A549 (cell line): ENCODE data around the gene CYP27B1. TPM values are rescaled to one million over a fixed set of nuclear protein-coding genes. Genes with fewer than 3 reads are reported as not detected.

Source experiments
- CBX2 ChIP-seq: fragments of 200-600 bp; sonication (generic); IDR thresholded peaks from 2 replicates; pipeline ENCODE4 v1.6.1; 2016; ENCODE audit warnings: low read depth, mild to moderate bottlenecking, borderline replicate concordance
- CBX8 ChIP-seq: fragments of 200-600 bp; sonication (generic); IDR thresholded peaks from 2 replicates; pipeline ENCODE4 v1.6.1; 2016
- CEBPB ChIP-seq, 2 experiments: fragments of >200 bp in 1 of 2; sonication (Bioruptor Twin) in 1 of 2; formaldehyde crosslinking in 1 of 2; IDR thresholded peaks; 2 replicates each; pipeline ENCODE4 v1.6.1; 2012 to 2016
- CHD2 ChIP-seq: fragments of 150-350 bp; IDR thresholded peaks from 2 replicates; pipeline ENCODE4 v1.6.1; 2014; ENCODE audit warnings: low read length; ENCODE audit not compliant: partially characterized antibody
- EP300 ChIP-seq, 2 experiments: fragments of >200 bp; sonication (Bioruptor Twin); formaldehyde crosslinking; IDR thresholded peaks; 2 replicates in 1 of 2; 3 replicates in 1 of 2; pipeline ENCODE4 v1.6.1; 2016 to 2017
- FOSL2 ChIP-seq, 2 experiments: fragments of 450-650 bp in 1 of 2; fragments of >200 bp in 1 of 2; sonication (Bioruptor Twin) in 1 of 2; formaldehyde crosslinking; IDR thresholded peaks; 2 replicates each; pipeline versions ENCODE4 v1.5.0 to v1.6.1; 2016 to 2020; ENCODE audit warnings: mild to moderate bottlenecking in 1 of 2, moderate library complexity in 1 of 2
- FOXS1 ChIP-seq: fragments of 250-450 bp; sonication (Bioruptor Pico); IDR thresholded peaks from 2 replicates; pipeline ENCODE4 v1.5.0; 2020; ENCODE audit warnings: mild to moderate bottlenecking, moderate library complexity
- GATA3 ChIP-seq: IDR thresholded peaks from 2 replicates; pipeline ENCODE4 v1.6.1; 2012; ENCODE audit warnings: borderline replicate concordance
- HEYL ChIP-seq: fragments of 250-450 bp; sonication (Bioruptor Pico); IDR thresholded peaks from 2 replicates; pipeline ENCODE4 v1.8.0; 2021; ENCODE audit warnings: mild to moderate bottlenecking, moderate library complexity
- HOXA7 ChIP-seq: fragments of 250-450 bp; sonication (Bioruptor Pico); IDR thresholded peaks from 2 replicates; pipeline ENCODE4 v1.5.0; 2020; ENCODE audit warnings: mild to moderate bottlenecking, moderate library complexity
- HOXB13 ChIP-seq: fragments of 250-450 bp; sonication (Bioruptor Pico); IDR thresholded peaks from 2 replicates; pipeline ENCODE4 v1.5.0; 2020; ENCODE audit warnings: low read depth, mild to moderate bottlenecking, moderate library complexity
- JUN ChIP-seq, 2 experiments: fragments of >200 bp; sonication (Bioruptor Twin); formaldehyde crosslinking; IDR thresholded peaks; 2 replicates in 1 of 2; 3 replicates in 1 of 2; pipeline ENCODE4 v1.6.1; 2016 to 2017
- KDM1A ChIP-seq: fragments of 200-600 bp; sonication (generic); IDR thresholded peaks from 2 replicates; pipeline ENCODE4 v1.6.1; 2016; ENCODE audit warnings: low read depth, mild to moderate bottlenecking
- KDM5A ChIP-seq: fragments of 200-600 bp; sonication (generic); IDR thresholded peaks from 2 replicates; pipeline ENCODE4 v1.6.1; 2016; ENCODE audit warnings: antibody characterized with exemption, mild to moderate bottlenecking
- MAZ ChIP-seq: fragments of 150-350 bp; IDR thresholded peaks from 2 replicates; pipeline ENCODE4 v1.6.1; 2014; ENCODE audit warnings: antibody characterized with exemption, low read depth, low read length, borderline replicate concordance
- MYC ChIP-seq: IDR thresholded peaks from 2 replicates; pipeline ENCODE4 v1.6.1; 2012; ENCODE audit warnings: mild to moderate bottlenecking, inconsistent platforms, low read length, improper control_type of control experiment, borderline replicate concordance
- NFE2L2 ChIP-seq: fragments of 150-350 bp; conservative IDR thresholded peaks from 2 replicates; pipeline ENCODE4 v1.6.1; 2014; ENCODE audit warnings: low read length
- NR3C1 ChIP-seq: fragments of >200 bp; sonication (Bioruptor Twin); formaldehyde crosslinking; IDR thresholded peaks from 3 replicates; pipeline ENCODE4 v1.6.1; 2017
- POLR2A ChIP-seq: IDR thresholded peaks from 2 replicates; pipeline ENCODE4 v1.6.1; 2012; ENCODE audit warnings: mild to moderate bottlenecking, low read length
- POLR2AphosphoS2 ChIP-seq: conservative IDR thresholded peaks from 2 replicates; pipeline ENCODE4 v1.6.1; 2012; ENCODE audit warnings: low read length, improper control_type of control experiment, inconsistent platforms
- RAD21 ChIP-seq, 2 experiments: fragments of >200 bp in 1 of 2; sonication (Bioruptor Twin) in 1 of 2; formaldehyde crosslinking in 1 of 2; IDR thresholded peaks in 1 of 2; conservative IDR thresholded peaks in 1 of 2; 2 replicates in 1 of 2; 3 replicates in 1 of 2; pipeline ENCODE4 v1.6.1; 2012 to 2018; ENCODE audit warnings: inconsistent platforms in 1 of 2
- RARB ChIP-seq: fragments of 250-450 bp; sonication (Bioruptor Pico); IDR thresholded peaks from 2 replicates; pipeline ENCODE4 v1.8.0; 2021; ENCODE audit warnings: mild to moderate bottlenecking, moderate library complexity
- RFX5 ChIP-seq: fragments of 450-650 bp; IDR thresholded peaks from 2 replicates; pipeline ENCODE4 v1.7.1; 2014; ENCODE audit warnings: antibody characterized with exemption, mild to moderate bottlenecking, moderate library complexity
- RNF2 ChIP-seq: fragments of 200-600 bp; sonication (generic); IDR thresholded peaks from 2 replicates; pipeline ENCODE4 v1.6.1; 2016; ENCODE audit warnings: low read depth, mild to moderate bottlenecking, antibody characterized with exemption, moderate library complexity, borderline replicate concordance
- SMC3 ChIP-seq: fragments of >200 bp; sonication (Bioruptor Twin); formaldehyde crosslinking; IDR thresholded peaks from 3 replicates; pipeline ENCODE4 v1.6.1; 2018; ENCODE audit warnings: inconsistent platforms
- TFCP2L1 ChIP-seq: fragments of 250-450 bp; sonication (Bioruptor Pico); IDR thresholded peaks from 2 replicates; pipeline ENCODE4 v1.5.0; 2021; ENCODE audit warnings: mild to moderate bottlenecking
- TP53 ChIP-seq: fragments of 250-450 bp; sonication (Bioruptor Pico); IDR thresholded peaks from 2 replicates; pipeline ENCODE4 v1.5.0; 2021; ENCODE audit warnings: mild to moderate bottlenecking, moderate library complexity
- ZFP36 ChIP-seq: fragments of 450-650 bp; IDR thresholded peaks from 2 replicates; pipeline ENCODE4 v1.6.1; 2014; ENCODE audit warnings: borderline replicate concordance; ENCODE audit not compliant: partially characterized antibody
- ZNF302 ChIP-seq: fragments of 250-450 bp; sonication (Bioruptor Pico); IDR thresholded peaks from 2 replicates; pipeline ENCODE4 v1.9.0; 2021; ENCODE audit warnings: inconsistent platforms, mild to moderate bottlenecking, moderate library complexity
- polyA plus RNA-seq, 4 experiments: library from polyadenylated mRNA; depleted of rRNA in 3 of 4; stranded (reverse); fragments of >200 nt; fragmentation: RNase III in 1 of 4; extraction: RNeasy Plus Mini Kit Qiagen cat#74134 plus additional on column Dnase treatment in 1 of 4; gene quantifications; 2 replicates in 3 of 4; 3 replicates in 1 of 4; pipeline ENCODE4 v1.2.3, GENCODE V29; 2011 to 2017
- TF ChIP-seq, protein P1 (sequence below): fragments of 200-600 bp; sonication (generic); IDR thresholded peaks from 2 replicates; pipeline ENCODE4 v1.6.1; 2016; ENCODE audit warnings: antibody characterized with exemption, mild to moderate bottlenecking, moderate library complexity
- TF ChIP-seq, protein P2 (sequence below): IDR thresholded peaks from 2 replicates; pipeline ENCODE4 v1.6.1; 2012
- TF ChIP-seq, protein P3 (sequence below): fragments of 250-450 bp; sonication (Bioruptor Pico); IDR thresholded peaks from 2 replicates; pipeline ENCODE4 v1.5.0; 2021; ENCODE audit warnings: mild to moderate bottlenecking, moderate library complexity, borderline replicate concordance
- TF ChIP-seq, protein P4 (sequence below): IDR thresholded peaks from 2 replicates; pipeline ENCODE4 v1.6.1; 2012
- TF ChIP-seq, protein P5 (sequence below): fragments of 450-650 bp; IDR thresholded peaks from 2 replicates; pipeline ENCODE4 v1.6.1; 2014; ENCODE audit warnings: antibody characterized with exemption
- TF ChIP-seq, protein P6 (sequence below): fragments of 150-350 bp; IDR thresholded peaks from 2 replicates; pipeline ENCODE4 v1.6.1; 2014; ENCODE audit warnings: low read depth, mild to moderate bottlenecking, low read length

The CYP27B1 gene
- polyA plus RNA-seq, 2 of the 4 experiments (the other 2 are of a cell fraction) = 1.9 to 2.3 TPM

DNA sequence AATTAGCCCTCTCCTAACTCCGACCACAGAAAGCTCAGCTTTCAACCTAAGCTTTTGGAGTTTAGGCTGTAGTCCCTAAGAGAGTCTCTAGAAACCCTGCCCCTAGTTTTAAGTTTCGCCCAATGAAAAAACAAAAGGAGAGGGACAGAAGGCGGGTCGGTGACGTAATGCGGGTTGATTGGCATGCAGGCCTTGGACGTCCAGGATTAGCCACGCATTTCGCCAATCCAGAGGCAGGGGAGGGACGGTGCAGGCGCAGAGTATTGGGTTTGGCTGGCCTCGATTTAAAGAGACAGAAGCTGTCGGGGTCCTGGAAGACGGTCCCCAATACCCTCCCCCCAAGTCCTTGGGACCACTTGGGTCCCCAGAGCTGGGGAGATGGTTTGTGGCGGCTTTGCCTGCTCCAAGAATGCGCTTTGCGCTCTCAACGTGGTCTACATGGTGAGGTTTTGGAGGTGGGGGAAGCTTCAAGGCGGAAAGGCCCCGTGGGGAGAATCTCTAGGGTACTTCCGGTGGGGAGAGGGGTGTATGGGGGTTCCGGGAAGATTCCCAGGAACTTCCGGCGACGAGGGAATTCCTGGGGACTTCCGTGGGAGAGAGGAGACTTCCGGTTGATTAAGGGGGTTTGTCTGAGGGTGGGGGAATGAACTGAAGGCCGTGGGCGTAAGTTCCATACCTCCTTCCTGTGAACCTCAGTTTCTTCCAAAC lies 21.9 kb downstream of the CYP27B1 start, which contains the start of gene TSPAN31 (continued):
- TF ChIP-seq, protein P1, sequence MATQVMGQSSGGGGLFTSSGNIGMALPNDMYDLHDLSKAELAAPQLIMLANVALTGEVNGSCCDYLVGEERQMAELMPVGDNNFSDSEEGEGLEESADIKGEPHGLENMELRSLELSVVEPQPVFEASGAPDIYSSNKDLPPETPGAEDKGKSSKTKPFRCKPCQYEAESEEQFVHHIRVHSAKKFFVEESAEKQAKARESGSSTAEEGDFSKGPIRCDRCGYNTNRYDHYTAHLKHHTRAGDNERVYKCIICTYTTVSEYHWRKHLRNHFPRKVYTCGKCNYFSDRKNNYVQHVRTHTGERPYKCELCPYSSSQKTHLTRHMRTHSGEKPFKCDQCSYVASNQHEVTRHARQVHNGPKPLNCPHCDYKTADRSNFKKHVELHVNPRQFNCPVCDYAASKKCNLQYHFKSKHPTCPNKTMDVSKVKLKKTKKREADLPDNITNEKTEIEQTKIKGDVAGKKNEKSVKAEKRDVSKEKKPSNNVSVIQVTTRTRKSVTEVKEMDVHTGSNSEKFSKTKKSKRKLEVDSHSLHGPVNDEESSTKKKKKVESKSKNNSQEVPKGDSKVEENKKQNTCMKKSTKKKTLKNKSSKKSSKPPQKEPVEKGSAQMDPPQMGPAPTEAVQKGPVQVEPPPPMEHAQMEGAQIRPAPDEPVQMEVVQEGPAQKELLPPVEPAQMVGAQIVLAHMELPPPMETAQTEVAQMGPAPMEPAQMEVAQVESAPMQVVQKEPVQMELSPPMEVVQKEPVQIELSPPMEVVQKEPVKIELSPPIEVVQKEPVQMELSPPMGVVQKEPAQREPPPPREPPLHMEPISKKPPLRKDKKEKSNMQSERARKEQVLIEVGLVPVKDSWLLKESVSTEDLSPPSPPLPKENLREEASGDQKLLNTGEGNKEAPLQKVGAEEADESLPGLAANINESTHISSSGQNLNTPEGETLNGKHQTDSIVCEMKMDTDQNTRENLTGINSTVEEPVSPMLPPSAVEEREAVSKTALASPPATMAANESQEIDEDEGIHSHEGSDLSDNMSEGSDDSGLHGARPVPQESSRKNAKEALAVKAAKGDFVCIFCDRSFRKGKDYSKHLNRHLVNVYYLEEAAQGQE = peak; percentile 29; the same call in 1 of the 2 replicates
- TF ChIP-seq POLR2A (peak; percentile 34; the same call in 1 of the 2 replicates), POLR2AphosphoS2 (no peak; the same call in none of the 2 replicates), HOXA7 (no peak), CBX8 (no peak), TP53 (CRISPR knock-in tag) (0 out of 2 replicates have a peak, but pooled peaks have one; percentile 55), KDM5A (0 out of 2 replicates have a peak, but pooled peaks have one; percentile 26), ZFP36 (no peak), SMC3 (no peak), ZNF302 (no peak), NFE2L2 (no peak), EP300 (IDR thresholded peaks at IDR 0.05) (no peak), NR3C1 (no peak), HEYL (CRISPR knock-in tag) (no peak), HOXB13 (CRISPR knock-in tag) (no peak), KDM1A (no peak), CHD2 (no peak), CBX2 (no peak), RAD21 (conservative IDR thresholded peaks at IDR 0.05 in 1 of 2, IDR thresholded peaks at IDR 0.05 in 1 of 2) (no peak), RNF2 (no peak), FOXS1 (CRISPR knock-in tag) (no peak), CEBPB (IDR thresholded peaks at IDR 0.05) (no peak), FOSL2 (IDR thresholded peaks at IDR 0.05) (no peak), FOSL2 (CRISPR knock-in tag; IDR thresholded peaks at IDR 0.05) (no peak), GATA3 (no peak), TFCP2L1 (CRISPR knock-in tag) (no peak), MAZ (no peak), MYC (0 out of 2 replicates have a peak, but pooled peaks have one; percentile 29), JUN (IDR thresholded peaks at IDR 0.05) (no peak; a peak in 1 of 5 replicates), RARB (CRISPR knock-in tag) (0 out of 2 replicates have a peak, but pooled peaks have one; percentile 11), RFX5 (peak; percentile 77; the same call in 1 of the 2 replicates)
- TF ChIP-seq, protein P2, sequence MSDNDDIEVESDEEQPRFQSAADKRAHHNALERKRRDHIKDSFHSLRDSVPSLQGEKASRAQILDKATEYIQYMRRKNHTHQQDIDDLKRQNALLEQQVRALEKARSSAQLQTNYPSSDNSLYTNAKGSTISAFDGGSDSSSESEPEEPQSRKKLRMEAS = 0 out of 2 replicates have a peak, but pooled peaks have one; percentile 21
- TF ChIP-seq, protein P3, sequence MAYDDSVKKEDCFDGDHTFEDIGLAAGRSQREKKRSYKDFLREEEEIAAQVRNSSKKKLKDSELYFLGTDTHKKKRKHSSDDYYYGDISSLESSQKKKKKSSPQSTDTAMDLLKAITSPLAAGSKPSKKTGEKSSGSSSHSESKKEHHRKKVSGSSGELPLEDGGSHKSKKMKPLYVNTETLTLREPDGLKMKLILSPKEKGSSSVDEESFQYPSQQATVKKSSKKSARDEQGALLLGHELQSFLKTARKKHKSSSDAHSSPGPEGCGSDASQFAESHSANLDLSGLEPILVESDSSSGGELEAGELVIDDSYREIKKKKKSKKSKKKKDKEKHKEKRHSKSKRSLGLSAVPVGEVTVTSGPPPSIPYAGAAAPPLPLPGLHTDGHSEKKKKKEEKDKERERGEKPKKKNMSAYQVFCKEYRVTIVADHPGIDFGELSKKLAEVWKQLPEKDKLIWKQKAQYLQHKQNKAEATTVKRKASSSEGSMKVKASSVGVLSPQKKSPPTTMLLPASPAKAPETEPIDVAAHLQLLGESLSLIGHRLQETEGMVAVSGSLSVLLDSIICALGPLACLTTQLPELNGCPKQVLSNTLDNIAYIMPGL (CRISPR knock-in tag) = no peak
- TF ChIP-seq, protein P4, sequence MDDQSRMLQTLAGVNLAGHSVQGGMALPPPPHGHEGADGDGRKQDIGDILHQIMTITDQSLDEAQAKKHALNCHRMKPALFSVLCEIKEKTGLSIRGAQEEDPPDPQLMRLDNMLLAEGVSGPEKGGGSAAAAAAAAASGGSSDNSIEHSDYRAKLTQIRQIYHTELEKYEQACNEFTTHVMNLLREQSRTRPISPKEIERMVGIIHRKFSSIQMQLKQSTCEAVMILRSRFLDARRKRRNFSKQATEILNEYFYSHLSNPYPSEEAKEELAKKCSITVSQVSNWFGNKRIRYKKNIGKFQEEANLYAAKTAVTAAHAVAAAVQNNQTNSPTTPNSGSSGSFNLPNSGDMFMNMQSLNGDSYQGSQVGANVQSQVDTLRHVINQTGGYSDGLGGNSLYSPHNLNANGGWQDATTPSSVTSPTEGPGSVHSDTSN = peak; percentile 94
- TF ChIP-seq, protein P5, sequence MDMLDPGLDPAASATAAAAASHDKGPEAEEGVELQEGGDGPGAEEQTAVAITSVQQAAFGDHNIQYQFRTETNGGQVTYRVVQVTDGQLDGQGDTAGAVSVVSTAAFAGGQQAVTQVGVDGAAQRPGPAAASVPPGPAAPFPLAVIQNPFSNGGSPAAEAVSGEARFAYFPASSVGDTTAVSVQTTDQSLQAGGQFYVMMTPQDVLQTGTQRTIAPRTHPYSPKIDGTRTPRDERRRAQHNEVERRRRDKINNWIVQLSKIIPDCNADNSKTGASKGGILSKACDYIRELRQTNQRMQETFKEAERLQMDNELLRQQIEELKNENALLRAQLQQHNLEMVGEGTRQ = no peak; the same call in 1 of the 2 replicates
- TF ChIP-seq, protein P6, sequence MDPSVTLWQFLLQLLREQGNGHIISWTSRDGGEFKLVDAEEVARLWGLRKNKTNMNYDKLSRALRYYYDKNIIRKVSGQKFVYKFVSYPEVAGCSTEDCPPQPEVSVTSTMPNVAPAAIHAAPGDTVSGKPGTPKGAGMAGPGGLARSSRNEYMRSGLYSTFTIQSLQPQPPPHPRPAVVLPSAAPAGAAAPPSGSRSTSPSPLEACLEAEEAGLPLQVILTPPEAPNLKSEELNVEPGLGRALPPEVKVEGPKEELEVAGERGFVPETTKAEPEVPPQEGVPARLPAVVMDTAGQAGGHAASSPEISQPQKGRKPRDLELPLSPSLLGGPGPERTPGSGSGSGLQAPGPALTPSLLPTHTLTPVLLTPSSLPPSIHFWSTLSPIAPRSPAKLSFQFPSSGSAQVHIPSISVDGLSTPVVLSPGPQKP = no peak
